Chondrocyte (in vitro differentiated cells): ENCODE data around the gene PRKAG2. TPM values are rescaled to one million over a fixed set of nuclear protein-coding genes. Genes with fewer than 3 reads are reported as not detected.

Experiments used
- DNase-seq: peaks from one replicate; pipeline ENCODE4 v3.0.0; 2021; ENCODE audit warnings: mixed read lengths, low spot score
- H3K27ac Mint-ChIP-seq: one replicate; pipeline ENCODE4 v1.8.0; 2021; ENCODE audit warnings: mild to moderate bottlenecking, moderate library complexity, mixed read lengths; ENCODE audit not compliant: unreplicated experiment
- H3K27me3 Mint-ChIP-seq: 2 replicates; pipeline ENCODE4 v1.8.0; 2021; ENCODE audit warnings: low read depth, mixed read lengths
- H3K36me3 Mint-ChIP-seq: 2 replicates; pipeline ENCODE4 v1.8.0; 2021; ENCODE audit warnings: low read depth, mixed read lengths
- H3K4me1 Mint-ChIP-seq: 2 replicates; pipeline ENCODE4 v1.8.0; 2021; ENCODE audit warnings: low read depth, mild to moderate bottlenecking, mixed read lengths
- H3K4me3 Mint-ChIP-seq: one replicate; pipeline ENCODE4 v1.8.0; 2021; ENCODE audit warnings: mild to moderate bottlenecking, moderate library complexity, mixed read lengths; ENCODE audit not compliant: unreplicated experiment
- H3K9me3 Mint-ChIP-seq: 2 replicates; pipeline ENCODE4 v1.8.0; 2021; ENCODE audit warnings: low read depth, mixed read lengths
- CTCF ChIP-seq: fragments of 200-600 bp; sonication (generic); IDR thresholded peaks from 2 replicates; pipeline ENCODE4 v1.5.0; 2021; ENCODE audit warnings: antibody characterized with exemption, mild to moderate bottlenecking, moderate library complexity
- total RNA-seq: library from RNA; stranded (reverse); gene quantifications from 3 replicates; pipeline ENCODE4 v1.2.1, GENCODE V29; 2021

The PRKAG2 gene
- total RNA-seq, 1 donor from 2014 or later, result 35.4 TPM

GRCh38 chr7:151866761-151867655 lies 9.9 kb downstream of the PRKAG2 start:
- H3K4me3 Mint-ChIP-seq, result no peak overlapping the region
- peaks cover 5% of the 10 kb centered on the region for H3K4me1 Mint-ChIP-seq
- H3K27me3 Mint-ChIP-seq, result peaks cover 4% of the 10 kb centered on the region
- H3K27ac Mint-ChIP-seq, result no peak overlapping the region
- no peak for TF ChIP-seq CTCF
- H3K36me3 Mint-ChIP-seq, result no peaks in the 10 kb centered on the region
- H3K9me3 Mint-ChIP-seq, result no peaks in the 10 kb centered on the region
- no peak for DNase-seq

DNA sequence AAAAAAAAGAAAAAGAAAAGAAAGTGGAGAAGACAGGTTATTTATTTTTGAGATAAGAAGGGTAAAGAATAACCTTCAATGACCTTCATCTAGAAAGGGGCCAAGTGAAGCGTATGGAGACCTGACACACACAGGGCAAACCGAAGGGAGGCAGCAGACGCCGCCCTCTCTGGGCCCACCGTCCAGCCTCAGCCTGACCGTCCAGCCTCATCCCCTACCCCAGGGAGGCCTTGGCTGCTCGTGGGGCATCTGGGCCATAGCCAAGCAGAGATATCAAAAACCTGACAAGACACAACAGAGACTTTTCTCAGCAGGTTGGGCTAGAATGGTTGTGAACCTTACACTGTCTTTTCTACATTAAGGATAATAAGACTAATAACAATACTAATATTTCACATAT lies 10.9 kb downstream of the PRKAG2 start:
- no peaks in the 10 kb centered on the region for H3K36me3 Mint-ChIP-seq
- H3K27ac Mint-ChIP-seq, result no peak overlapping the region
- DNase-seq, result no peak
- H3K4me1 Mint-ChIP-seq, result peaks cover 5% of the 10 kb centered on the region
- peaks cover 4% of the 10 kb centered on the region for H3K27me3 Mint-ChIP-seq
- no peak for TF ChIP-seq CTCF
- H3K9me3 Mint-ChIP-seq, result no peaks in the 10 kb centered on the region
- no peak overlapping the region for H3K4me3 Mint-ChIP-seq

GRCh38 chr7:151865070-151865670 lies 11.7 kb downstream of the PRKAG2 start:
- no peak overlapping the region for H3K4me3 Mint-ChIP-seq

DNA sequence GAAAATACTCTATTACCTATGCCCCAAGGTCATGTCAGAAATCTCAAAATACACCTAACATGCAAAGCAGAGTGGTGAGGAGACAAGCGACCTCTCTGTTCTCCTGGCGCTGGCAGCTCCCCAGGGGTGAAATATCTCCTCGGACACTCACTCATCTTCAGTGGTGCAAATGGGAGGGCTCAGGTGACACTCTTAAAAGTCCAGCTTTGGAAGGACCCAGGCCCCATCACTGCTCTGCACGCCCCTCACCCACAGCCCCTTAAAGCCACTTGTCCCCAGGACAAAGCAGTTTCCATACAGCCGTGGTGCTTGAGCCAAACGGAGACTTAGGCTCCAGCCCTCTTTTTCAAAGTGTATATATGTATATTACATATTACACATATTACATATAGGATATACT lies 12.4 kb downstream of the PRKAG2 start:
- Mint-ChIP-seq H3K4me3 (no peak overlapping the region), H3K27me3 (peaks cover 4% of the 10 kb centered on the region), H3K9me3 (no peaks in the 10 kb centered on the region), H3K27ac (no peak overlapping the region), H3K36me3 (no peaks in the 10 kb centered on the region), H3K4me1 (no peaks in the 10 kb centered on the region)
- TF ChIP-seq CTCF, result no peak
- no peak for DNase-seq

More at GRCh38 chr7:151865070-151865670, 11.7 kb downstream of the PRKAG2 start:
- Mint-ChIP-seq H3K27ac (no peak overlapping the region), H3K4me1 (peaks cover 5% of the 10 kb centered on the region), H3K27me3 (peaks cover 4% of the 10 kb centered on the region), H3K36me3 (no peaks in the 10 kb centered on the region), H3K9me3 (no peaks in the 10 kb centered on the region)
- DNase-seq, result no peak
- TF ChIP-seq CTCF, result no peak

- Mint-ChIP-seq H3K4me1 (no peaks in the 10 kb centered on the region), H3K9me3 (no peaks in the 10 kb centered on the region), H3K4me3 (no peak overlapping the region), H3K36me3 (no peaks in the 10 kb centered on the region), H3K27ac (no peak overlapping the region), H3K27me3 (peaks cover 4% of the 10 kb centered on the region)
- TF ChIP-seq CTCF, result no peak
- DNase-seq, result no peak
These were observed 12.8 kb downstream of the PRKAG2 start for GRCh38 chr7:151864081-151864480.
